CD14-positive monocyte (primary cell): ENCODE data around the gene CENPS. TPM values are rescaled to one million over a fixed set of nuclear protein-coding genes. Genes with fewer than 3 reads are reported as not detected.
A peak's percentile ranks its signal among the peaks of the same experiment; 100 is the strongest.

Source experiments
- DNase-seq, 3 donors: peaks; one replicate each; pipeline ENCODE4 v3.0.0-alpha.2; 2011 to 2022
- H2AFZ ChIP-seq: 2 replicates; pipeline ENCODE4 v1.6.0; 2012; ENCODE audit warnings: mild to moderate bottlenecking, low read depth, low read length, inconsistent platforms; ENCODE audit not compliant: insufficient read depth, poor library complexity, severe bottlenecking
- H3K27ac ChIP-seq, 2 donors: 1 replicate in 1 of 2; 2 replicates in 1 of 2; pipeline ENCODE4 v1.5.1; 2012 to 2013; ENCODE audit warnings: low read length in 2 of 2, control low read depth in 1 of 2, inconsistent platforms in 1 of 2, low read depth in 1 of 2, mild to moderate bottlenecking in 1 of 2
- H3K27me3 ChIP-seq, 2 donors: one replicate each; pipeline versions ENCODE4 v1.6.0 to v1.6.1; 2011 to 2013; ENCODE audit warnings: low read length in 2 of 2; ENCODE audit not compliant: control insufficient read depth in 2 of 2, insufficient read depth in 2 of 2
- H3K36me3 ChIP-seq, 2 donors: replicated peaks in 1 of 2; 1 replicate in 1 of 2; 2 replicates in 1 of 2; pipeline versions ENCODE4 v1.5.1 to v1.6.1; 2012 to 2013; ENCODE audit warnings: low read length in 2 of 2, control low read depth in 1 of 2, inconsistent platforms in 1 of 2, mild to moderate bottlenecking in 1 of 2; ENCODE audit not compliant: insufficient read depth in 2 of 2, control insufficient read depth in 1 of 2
- H3K4me1 ChIP-seq, 2 donors: 1 replicate in 1 of 2; 2 replicates in 1 of 2; pipeline versions ENCODE4 v1.5.1 to v1.6.1; 2012 to 2013; ENCODE audit warnings: low read length in 2 of 2, control low read depth in 1 of 2, inconsistent platforms in 1 of 2, mild to moderate bottlenecking in 1 of 2, moderate library complexity in 1 of 2; ENCODE audit not compliant: insufficient read depth in 2 of 2, control insufficient read depth in 1 of 2
- H3K4me2 ChIP-seq: replicated peaks from 2 replicates; pipeline ENCODE3; 2012; ENCODE audit warnings: low read length, moderate library complexity, mild to moderate bottlenecking; ENCODE audit not compliant: poor library complexity, severe bottlenecking; ENCODE audit errors: extremely low read depth
- H3K4me3 ChIP-seq, 3 experiments: fragments of 200-600 bp in 1 of 3; sonication (generic) in 1 of 3; replicated peaks in 1 of 3; 1 replicate in 2 of 3; 2 replicates in 1 of 3; pipeline ENCODE4 v1.5.1; 2011 to 2013; ENCODE audit warnings: low read length in 3 of 3, mild to moderate bottlenecking in 3 of 3, control low read depth in 2 of 3, low read depth in 2 of 3, inconsistent platforms in 1 of 3, moderate library complexity in 1 of 3
- H3K79me2 ChIP-seq: 2 replicates; pipeline ENCODE4 v1.6.0; 2012; ENCODE audit warnings: mild to moderate bottlenecking, control low read depth, inconsistent platforms, low read length, moderate library complexity; ENCODE audit not compliant: insufficient read depth
- H3K9ac ChIP-seq: 2 replicates; pipeline ENCODE4 v1.6.0; 2017; ENCODE audit warnings: low read length, mild to moderate bottlenecking; ENCODE audit not compliant: insufficient read depth, poor library complexity, severe bottlenecking
- H3K9me3 ChIP-seq, 2 donors: replicated peaks in 1 of 2; 1 replicate in 1 of 2; 2 replicates in 1 of 2; pipeline versions ENCODE4 v1.5.1 to v1.6.1; 2012 to 2013; ENCODE audit warnings: low read length in 2 of 2, control low read depth in 1 of 2; ENCODE audit not compliant: control insufficient read depth in 1 of 2, insufficient read depth in 1 of 2
- H4K20me1 ChIP-seq: 2 replicates; pipeline ENCODE4 v1.6.0; 2012; ENCODE audit warnings: mild to moderate bottlenecking, low read length, control low read depth, moderate library complexity; ENCODE audit not compliant: insufficient read depth
- H3K27ac Mint-ChIP-seq, 7 donors: one replicate each; pipeline ENCODE4 v1.8.0; 2020; ENCODE audit warnings: mild to moderate bottlenecking in 7 of 7, mixed read lengths in 7 of 7, moderate library complexity in 6 of 7, inconsistent platforms in 2 of 7
- H3K27me3 Mint-ChIP-seq, 3 donors: one replicate each; pipeline ENCODE4 v1.8.0; 2021 to 2022; ENCODE audit warnings: low read depth in 3 of 3, mild to moderate bottlenecking in 3 of 3, mixed read lengths in 3 of 3, moderate library complexity in 3 of 3, inconsistent platforms in 1 of 3
- H3K36me3 Mint-ChIP-seq, 2 donors: one replicate each; pipeline ENCODE4 v1.8.0; 2020; ENCODE audit warnings: mixed read lengths in 2 of 2, inconsistent platforms in 1 of 2, mild to moderate bottlenecking in 1 of 2
- H3K4me1 Mint-ChIP-seq: one replicate; pipeline ENCODE4 v1.8.0; 2020; ENCODE audit warnings: mild to moderate bottlenecking, mixed read lengths
- H3K4me3 Mint-ChIP-seq, 2 donors: one replicate each; pipeline ENCODE4 v1.8.0; 2020; ENCODE audit warnings: mild to moderate bottlenecking in 2 of 2, mixed read lengths in 2 of 2, moderate library complexity in 1 of 2
- H3K9me3 Mint-ChIP-seq, 7 donors: one replicate each; pipeline ENCODE4 v1.8.0; 2020 to 2022; ENCODE audit warnings: mixed read lengths in 7 of 7, mild to moderate bottlenecking in 6 of 7, moderate library complexity in 6 of 7, inconsistent platforms in 2 of 7
- CTCF ChIP-seq: fragments of 200-600 bp; IDR thresholded peaks from one replicate; pipeline ENCODE4 v1.8.0; 2022; ENCODE audit warnings: antibody characterized with exemption, mild to moderate bottlenecking
- WGBS: methylation state at CpG from one replicate; pipeline ENCODE4 v1.1.5; 2013; ENCODE audit warnings: missing lambda C conversion rate; ENCODE audit not compliant: insufficient coverage; 5-methylcytosine and 5-hydroxymethylcytosine counted together
- intact Hi-C, 2 donors: fragments of 100-400 bp; cut with micrococcal nuclease; formaldehyde crosslinking; loops; one replicate each; pipeline versions ENCODE4 v1.15.0 to v1.15.1; 2023
- polyA plus RNA-seq, 3 donors: library from polyadenylated mRNA; depleted of rRNA in 1 of 3; unstranded in 2 of 3; stranded (reverse) in 1 of 3; fragments of 300-500 nt in 2 of 3; fragments of >200 nt in 1 of 3; fragmentation: Illumina TruSeq in 2 of 3; gene quantifications; 1 replicate in 2 of 3; 2 replicates in 1 of 3; pipeline ENCODE4 v1.2.3, GENCODE V29; 2012 to 2021

Gene CENPS
- polyA plus RNA-seq, 3 donors = 0.48 to 3.5 (median 2.5) TPM

GRCh38 chr1:10451287-10451686 lies 21.1 kb downstream of the CENPS start:
- no peaks in the 10 kb centered on the region for H4K20me1 ChIP-seq
- H2AFZ ChIP-seq = no peak overlapping the region
- H3K27ac Mint-ChIP-seq = no peak overlapping the region
- H3K9me3 ChIP-seq = peaks cover 0 to 6% of the 10 kb centered on the region in 2 donors
- H3K4me3 Mint-ChIP-seq = peak overlapping the region in 1 of 2 donors; percentile 13
- H3K4me2 ChIP-seq = no peak overlapping the region
- H3K9ac ChIP-seq = no peak overlapping the region
- H3K79me2 ChIP-seq = no peaks in the 10 kb centered on the region
- H3K4me3 ChIP-seq = no peak overlapping the region
- H3K4me1 ChIP-seq = no peaks in the 10 kb centered on the region
- WGBS = 29% methylated on average over 1 of the region's 10 CpGs
- DNase-seq = no peak
- H3K27me3 ChIP-seq = peaks cover 0 to 2% of the 10 kb centered on the region in 2 donors
- peaks cover 0 to 9% (median 6%) of the 10 kb centered on the region in 7 donors for H3K9me3 Mint-ChIP-seq
- H3K27ac ChIP-seq = no peak overlapping the region
- intact Hi-C loops = no loop called here
- H3K36me3 ChIP-seq = no peaks in the 10 kb centered on the region
- TF ChIP-seq CTCF = no peak
- H3K27me3 Mint-ChIP-seq = peaks cover 6 to 25% (median 13%) of the 10 kb centered on the region in 3 donors
- peaks cover 5% of the 10 kb centered on the region for H3K4me1 Mint-ChIP-seq
- peaks cover 2 to 7% of the 10 kb centered on the region in 2 donors for H3K36me3 Mint-ChIP-seq

- H3K27me3 Mint-ChIP-seq = peaks cover 6 to 17% (median 12%) of the 10 kb centered on the region in 3 donors
- Histone ChIP-seq H4K20me1 (no peaks in the 10 kb centered on the region), H3K36me3 (peaks cover 1 to 14% of the 10 kb centered on the region in 2 donors), H3K4me3 (no peak overlapping the region), H3K9me3 (peaks cover 0 to 6% of the 10 kb centered on the region in 2 donors), H2AFZ (no peak overlapping the region), H3K4me2 (no peak overlapping the region), H3K9ac (no peak overlapping the region), H3K27ac (no peak overlapping the region), H3K79me2 (no peaks in the 10 kb centered on the region), H3K4me1 (no peaks in the 10 kb centered on the region), H3K27me3 (no peaks in the 10 kb centered on the region)
- no peak overlapping the region for H3K4me3 Mint-ChIP-seq
- whole genome bisulfite sequencing = 85% methylated on average over 4 of the region's 5 CpGs
- H3K27ac Mint-ChIP-seq = no peak overlapping the region
- no peak for TF ChIP-seq CTCF
- H3K36me3 Mint-ChIP-seq = peaks cover 15 to 25% of the 10 kb centered on the region in 2 donors
- H3K9me3 Mint-ChIP-seq = peaks cover 0 to 9% (median 6%) of the 10 kb centered on the region in 7 donors
- intact Hi-C loops = no loop called here
- DNase-seq = no peak
- peaks cover 12% of the 10 kb centered on the region for H3K4me1 Mint-ChIP-seq
These were observed 25.8 kb downstream of the CENPS start for GRCh38 chr1:10456048-10456447.
